Stimulated activated CD8-positive, alpha-beta memory T cell treated with anti-CD3 and anti-CD28 coated beads, Interleukin-15, amount 100 ng/mL, for 48 hours (primary cell): ENCODE results near the gene FAAH2.
"Not testable (repeated sequence)": the region's sequence is repeated elsewhere in the genome, so short reads cannot be mapped to it uniquely, and the experiment has no call there.

Source experiments
- DNase-seq, 2 donors: peaks; one replicate each; pipeline ENCODE4 v3.0.0-alpha.2; 2020; ENCODE audit warnings: low read depth in 2 of 2

Gene FAAH2, protein sequence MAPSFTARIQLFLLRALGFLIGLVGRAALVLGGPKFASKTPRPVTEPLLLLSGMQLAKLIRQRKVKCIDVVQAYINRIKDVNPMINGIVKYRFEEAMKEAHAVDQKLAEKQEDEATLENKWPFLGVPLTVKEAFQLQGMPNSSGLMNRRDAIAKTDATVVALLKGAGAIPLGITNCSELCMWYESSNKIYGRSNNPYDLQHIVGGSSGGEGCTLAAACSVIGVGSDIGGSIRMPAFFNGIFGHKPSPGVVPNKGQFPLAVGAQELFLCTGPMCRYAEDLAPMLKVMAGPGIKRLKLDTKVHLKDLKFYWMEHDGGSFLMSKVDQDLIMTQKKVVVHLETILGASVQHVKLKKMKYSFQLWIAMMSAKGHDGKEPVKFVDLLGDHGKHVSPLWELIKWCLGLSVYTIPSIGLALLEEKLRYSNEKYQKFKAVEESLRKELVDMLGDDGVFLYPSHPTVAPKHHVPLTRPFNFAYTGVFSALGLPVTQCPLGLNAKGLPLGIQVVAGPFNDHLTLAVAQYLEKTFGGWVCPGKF

DNA sequence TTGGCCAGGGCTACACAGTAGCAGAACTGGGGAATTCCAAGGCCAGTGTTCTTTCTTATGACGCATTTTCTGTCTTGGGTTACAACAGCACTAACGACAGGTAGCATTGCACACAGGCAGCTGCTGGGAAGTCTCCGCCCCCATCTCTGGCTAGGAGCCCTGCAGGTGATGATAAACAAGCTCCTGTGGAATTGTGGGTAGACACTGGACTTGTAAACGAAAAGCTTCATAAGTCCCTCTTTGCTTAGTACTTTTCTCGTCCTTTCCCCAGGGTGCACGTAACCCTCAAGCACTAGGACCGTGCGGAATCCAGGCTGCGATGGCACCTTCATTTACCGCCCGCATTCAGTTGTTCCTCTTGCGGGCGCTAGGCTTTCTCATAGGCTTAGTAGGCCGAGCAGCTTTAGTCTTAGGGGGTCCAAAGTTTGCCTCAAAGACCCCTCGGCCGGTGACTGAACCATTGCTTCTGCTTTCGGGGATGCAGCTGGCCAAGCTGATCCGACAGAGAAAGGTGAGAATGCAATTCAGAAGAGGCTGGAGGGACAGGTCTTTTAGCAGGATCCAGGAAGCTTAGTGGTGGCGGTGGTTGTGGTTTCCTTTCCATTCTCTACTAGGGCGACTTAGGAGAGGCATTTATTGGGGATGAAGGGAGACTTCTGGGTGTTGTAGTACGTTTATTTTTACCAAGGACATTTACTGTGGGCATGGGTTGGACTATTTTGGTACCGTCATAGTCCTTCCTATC is at the start of gene FAAH2:
TSS of gene FAAH2 (plus strand) at position 200 of the 745 bp plus-strand sequence. CDS start at position 320, 120 bp downstream.
- peak; percentile 8 to 16 for DNase-seq

DNA sequence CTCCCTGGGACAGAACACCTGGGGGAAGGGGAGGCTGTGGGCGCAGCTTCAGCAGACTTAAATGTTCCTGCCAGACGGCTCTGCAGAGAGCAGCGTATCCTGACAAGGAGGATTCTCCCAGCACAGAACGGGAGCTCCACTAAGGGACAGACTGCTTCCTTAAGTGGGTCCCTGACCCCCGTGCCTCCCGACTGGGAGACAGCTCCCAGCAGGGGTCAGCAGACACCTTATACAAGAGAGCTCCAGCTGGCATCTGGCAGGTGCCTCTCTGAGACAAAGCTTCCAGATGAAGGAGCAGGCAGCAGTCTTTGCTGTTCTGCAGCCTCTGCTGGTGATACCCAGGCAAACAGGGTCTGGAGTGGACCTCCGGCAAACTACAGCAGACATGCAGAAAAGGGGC is 44.5 kb upstream of the FAAH2 start:
- DNase-seq = no peak

DNA sequence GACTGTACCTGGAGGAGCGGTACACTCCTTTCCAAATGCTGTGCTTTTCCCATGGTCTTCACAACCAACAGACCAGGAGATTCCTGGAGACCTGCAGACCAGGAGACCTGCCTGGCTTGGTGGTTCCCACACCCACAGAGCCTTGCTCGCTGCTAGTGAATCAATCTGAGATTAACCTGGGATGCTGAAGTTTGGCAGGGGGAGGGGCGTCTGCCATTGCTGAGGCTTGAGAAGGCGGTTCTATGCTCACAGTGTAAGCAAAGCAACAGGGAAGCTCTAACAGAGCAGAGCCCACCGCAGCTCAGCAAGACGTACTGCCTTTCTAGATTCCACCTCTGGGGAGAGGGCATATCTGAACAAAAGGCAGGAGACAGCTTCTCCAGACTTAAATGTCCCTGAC is 34.5 kb upstream of the FAAH2 start:
- no peak for DNase-seq

DNA sequence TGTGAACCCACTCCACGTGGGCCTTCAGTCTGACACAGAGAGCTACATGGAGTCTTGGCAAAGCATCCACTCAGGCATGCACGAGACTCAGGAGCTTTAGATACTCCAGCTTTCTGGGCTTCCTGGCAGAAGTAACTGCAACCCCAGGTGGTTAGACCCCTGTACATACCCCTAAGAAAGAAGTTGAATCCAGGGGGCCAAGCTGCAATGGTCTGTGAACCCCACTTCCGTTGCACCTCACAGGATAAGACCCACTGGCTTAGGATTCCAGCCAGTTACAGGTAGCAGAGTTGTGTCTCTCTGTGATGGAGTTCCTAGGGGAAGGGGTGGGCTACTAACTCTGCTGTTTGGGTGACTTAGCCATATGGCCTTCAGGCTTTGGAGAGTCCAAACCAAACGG is 21.4 kb upstream of the FAAH2 start:
- DNase-seq = no peak

DNA sequence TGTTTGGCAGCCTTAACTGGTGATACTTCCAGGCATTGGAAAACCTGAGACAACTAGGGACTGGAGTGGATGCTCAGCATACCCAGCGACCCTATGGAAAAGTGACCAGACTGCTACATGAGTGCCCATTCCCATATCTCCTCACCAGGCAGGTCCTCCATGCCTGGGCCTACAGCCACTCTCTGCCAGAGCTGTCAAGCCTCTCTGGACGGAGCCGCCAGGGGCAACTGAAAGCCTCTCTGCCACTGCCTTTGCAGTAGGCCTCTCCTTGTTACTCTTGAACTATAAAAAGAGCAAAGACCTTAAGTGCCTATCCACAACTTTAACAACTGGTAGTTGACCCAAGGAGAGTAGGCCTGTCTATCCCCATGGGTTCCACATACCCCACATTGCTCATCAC is 20.2 kb upstream of the FAAH2 start:
- DNase-seq = no peak

DNA sequence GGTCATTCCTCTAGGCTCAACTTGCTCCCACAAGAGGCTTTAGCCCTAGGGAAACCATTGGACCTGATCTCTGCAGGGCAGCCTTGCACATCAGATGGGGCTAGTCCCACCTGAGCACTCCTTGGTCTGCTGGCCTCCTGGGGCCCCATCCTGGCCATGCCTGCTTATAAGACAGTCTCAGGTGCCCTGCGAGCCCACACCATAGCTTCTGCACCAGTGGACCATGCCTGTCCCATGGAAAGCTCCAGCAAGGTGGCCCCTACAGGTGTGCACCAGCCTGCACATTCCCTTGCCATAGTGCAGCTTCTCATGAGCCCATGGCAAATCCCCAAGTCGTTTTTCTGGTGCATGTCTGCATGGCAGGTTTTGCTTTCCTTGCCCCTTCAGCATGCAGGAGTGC is 19.6 kb upstream of the FAAH2 start:
- no peak for DNase-seq

DNA sequence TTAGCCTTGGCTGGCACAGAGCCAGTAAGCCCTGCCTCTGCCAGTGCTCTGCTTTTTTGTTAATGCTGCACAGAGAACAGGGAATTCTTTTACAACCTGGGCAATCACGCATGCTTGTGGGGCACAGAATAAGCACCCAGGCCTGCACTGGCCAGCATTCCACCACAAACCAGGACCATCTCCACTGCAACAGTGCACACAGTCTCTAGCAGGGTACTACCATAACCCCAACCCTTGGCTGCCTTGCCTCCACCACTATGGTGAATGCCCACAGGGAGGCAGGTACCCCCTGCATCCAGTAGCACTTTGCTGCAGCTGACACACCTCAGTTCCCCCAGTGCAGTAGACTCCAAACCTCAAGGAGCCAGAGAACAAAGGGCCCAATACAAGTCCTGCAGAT is 19.2 kb upstream of the FAAH2 start:
- no peak for DNase-seq

DNA sequence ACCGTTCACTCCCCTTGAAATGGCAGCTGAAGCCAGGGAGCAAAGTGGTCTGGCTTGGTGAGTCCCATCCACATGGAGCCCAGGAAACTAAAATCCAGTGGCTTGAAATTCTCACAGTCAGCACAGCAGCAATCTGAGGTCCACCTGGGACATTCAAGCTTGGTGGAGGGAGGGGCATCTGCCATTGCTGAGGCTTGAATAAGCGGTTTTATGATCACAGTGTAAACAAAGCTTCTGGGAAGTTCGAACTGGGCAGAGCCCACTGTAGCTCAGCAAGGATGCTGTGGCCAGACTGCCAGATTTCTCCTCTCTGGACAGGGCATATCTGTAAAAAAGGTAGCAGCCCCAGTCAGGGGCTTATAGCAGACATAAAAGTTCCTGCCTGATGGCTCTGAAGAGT is 15.5 kb upstream of the FAAH2 start:
- DNase-seq = no peak

DNA sequence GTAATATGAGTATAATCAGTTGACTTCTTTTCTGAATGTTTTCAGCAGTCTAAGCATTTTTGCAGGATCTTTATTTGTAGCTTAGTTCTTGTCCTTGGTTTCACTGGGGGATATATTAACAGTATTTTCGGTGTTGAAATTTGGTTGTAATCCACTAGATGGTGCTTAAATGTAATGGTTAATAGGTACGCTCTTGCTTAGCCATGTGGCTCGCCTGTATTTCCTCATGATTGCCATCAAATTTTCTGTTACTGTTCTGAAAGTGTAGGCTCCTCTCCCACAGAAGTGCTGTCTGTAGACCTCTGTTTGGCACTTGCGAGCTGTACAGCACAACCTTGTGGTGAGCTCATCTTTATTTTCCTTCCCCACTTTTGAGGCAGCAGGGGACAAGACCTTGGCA is 3.9 kb upstream of the FAAH2 start:
- no peak for DNase-seq

DNA sequence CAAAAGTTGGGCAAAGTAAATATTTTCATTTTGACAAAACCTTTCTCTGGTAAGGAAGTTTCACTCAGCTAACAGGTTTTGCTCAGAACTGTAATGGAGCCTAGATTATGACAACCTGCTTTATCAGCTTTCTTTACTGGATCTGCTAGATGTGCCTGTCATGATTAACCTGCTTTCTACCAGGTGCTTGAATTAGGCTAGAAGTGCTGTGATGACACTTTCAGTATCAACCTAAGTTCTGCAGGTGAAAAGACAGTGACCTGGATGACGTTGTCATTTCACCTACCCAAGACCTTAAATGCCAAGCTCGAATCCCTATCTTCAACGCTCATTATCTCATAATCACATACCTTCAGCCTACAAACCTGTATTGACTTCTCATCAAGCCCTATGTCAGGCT is 1.5 kb upstream of the FAAH2 start:
- DNase-seq = no peak

DNA sequence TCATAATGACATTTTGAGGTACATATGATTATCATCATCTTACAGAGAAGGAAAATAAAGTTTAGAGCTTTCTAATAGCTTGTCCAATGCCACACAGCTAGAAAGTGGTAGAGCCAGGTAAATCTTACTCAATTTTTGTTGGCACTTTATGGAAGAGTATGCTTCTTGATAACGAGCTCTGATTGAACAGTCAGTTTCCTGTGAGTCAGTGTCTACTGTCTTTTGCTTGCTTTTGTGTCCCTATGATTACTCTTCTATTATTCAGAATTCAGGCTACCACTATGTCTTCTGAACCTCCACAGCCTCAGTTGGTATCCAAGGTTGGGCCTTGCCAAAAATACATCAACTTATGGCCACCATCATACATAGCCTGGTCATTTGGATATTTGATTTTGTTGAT is 2.6 kb downstream of the FAAH2 start:
- no peak for DNase-seq

DNA sequence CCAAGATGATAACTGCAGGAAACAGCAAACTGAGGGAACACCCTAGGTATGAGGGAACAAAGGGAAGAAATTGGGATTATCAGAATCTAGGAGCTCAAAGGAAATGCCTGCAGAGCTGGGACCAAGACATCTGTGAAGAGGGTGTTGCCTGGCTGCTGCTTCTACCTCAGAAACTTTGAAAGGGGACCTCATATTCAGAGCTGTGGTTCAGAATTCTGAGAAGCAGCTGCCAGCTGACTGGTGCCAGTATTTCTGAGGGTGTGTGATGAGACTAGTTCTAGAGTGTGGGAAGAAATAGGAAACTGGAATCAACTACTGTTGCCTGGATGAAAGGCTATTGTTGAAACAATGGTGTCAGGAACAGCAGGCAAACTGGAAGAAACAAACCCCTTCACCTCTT is 8.5 kb downstream of the FAAH2 start:
- DNase-seq = no peak

DNA sequence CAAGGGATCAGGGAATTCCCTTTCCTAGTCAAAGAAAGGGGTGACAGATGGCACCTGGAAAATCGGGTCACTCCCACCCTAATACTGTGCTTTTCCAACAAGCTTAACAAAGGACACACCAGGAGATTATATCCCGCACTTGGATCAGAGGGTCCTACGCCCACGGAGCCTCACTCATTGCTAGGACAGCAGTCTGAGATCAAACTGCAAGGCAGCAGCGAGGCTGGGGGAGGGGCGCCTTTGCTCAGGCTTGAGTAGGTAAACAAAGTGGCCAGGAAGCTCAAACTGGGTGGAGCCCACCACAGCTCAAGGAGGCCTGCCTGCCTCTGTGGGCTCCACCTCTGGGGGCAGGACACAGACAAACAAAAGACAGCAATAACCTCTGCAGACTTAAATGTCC is 9.2 kb downstream of the FAAH2 start:
- not testable (repeated sequence) for DNase-seq

DNA sequence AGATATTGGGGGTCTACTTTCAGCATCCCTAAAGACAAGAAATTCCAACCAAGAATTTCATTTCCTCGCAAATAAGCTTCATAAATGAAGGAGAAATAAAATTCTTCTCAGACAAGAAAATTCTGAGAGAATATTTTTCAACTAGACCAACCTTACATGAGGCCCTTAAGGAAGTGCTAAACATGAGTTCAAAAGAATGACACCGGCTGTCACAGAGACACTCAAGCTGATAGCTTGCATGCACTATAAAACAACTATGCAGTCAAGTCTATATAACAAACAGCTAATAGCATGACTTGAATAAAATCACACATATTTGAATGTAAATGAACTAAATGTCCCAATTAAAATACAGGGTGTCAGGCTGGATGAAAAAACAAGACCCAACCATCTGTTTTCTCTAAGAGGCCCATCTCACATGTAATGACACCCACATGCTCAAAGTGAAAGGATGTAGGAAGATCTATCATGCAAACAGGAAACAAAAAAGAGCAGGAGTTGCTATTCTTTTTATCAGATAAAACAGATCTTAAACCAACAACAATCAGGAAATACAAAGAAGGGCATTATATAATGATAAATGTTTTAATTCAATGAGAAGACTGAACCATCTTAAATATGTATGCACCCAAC is 27.2 kb downstream of the FAAH2 start:
- DNase-seq = no peak

DNA sequence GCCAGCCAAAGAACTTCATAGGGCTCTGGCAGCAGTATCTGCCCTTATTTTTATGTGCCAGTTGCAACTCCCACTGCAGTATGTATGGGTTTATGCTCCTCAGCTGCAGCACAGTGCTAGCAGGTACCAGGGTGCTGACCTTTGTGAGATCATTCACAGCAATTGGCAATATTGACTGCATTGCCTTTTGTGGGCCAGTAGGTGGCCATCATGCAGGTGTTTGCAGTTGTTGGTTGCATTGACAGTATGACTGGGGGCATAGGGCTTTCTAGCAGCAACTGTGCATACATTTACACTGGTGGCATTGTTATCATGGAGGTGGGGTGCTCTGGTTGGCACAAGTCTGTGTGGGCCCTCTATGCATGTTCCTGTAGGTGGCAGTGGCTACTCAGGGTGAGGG is 42.5 kb downstream of the FAAH2 start:
- DNase-seq = no peak

DNA sequence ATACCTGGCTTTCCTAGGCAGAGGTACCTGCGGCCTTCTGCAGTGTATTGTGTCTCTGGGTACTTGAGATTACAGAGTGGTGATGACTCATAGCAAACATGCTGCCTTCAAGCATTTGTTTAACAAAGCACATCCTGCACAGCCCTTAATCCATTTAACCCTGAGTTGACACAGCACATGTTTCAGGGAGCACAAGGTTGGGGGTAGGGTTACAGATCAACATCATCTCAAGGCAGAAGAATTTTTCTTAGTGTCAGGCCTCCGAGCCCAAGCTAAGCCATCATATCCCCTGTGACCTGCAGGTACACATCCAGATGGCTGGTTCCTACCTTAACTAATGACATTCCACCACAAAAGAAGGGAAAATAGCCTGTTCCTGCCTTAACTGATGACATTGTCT is 49.3 kb downstream of the FAAH2 start:
- not testable (repeated sequence) for DNase-seq

DNA sequence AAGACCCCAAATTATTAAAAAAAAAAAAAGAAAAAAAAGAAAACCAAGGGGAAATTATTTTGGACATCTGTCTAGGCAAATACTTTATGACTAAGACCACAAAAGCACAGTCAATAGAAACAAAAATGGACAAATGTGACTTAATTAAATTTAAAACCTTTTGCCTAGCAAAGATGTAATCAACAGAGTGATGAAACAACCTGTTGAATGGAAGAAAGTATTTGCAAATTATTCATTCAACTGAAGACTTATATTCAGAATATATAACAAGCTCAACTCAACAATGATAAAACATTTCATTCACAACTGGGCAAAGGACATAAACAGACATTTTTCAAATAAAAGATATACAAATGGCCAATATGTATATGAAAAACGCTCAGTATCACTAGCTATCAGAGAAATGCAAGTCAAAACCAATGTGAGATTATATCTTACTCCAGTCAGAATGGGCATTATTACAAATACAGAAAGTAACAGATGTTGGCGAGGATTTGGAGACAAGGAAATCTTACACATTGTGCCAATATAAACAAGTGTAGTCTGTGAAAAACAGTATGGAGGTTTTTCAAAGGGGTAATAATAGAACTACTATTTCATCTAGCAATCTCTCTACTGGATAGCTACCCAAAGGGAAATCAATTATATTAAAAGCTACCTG is 67.1 kb downstream of the FAAH2 start:
- DNase-seq = no peak

DNA sequence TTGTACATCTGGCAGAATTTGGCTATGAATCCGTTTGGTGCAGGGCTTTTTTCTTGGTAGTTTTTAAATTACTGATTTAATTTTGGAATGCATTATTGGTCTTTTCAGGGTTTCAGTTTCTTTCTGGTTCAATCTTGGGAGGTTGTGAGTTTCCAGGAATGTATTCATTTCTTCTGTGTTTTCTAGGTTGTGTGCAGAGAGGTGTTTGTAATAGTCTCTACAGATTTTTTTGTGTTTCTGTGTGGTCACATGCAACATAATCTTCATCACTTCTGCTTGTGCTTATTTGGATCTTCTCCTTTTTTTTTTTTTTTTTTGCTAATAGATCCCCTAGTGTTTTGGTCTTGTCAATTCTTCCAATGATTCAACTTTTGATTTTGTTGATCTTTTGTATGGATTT is 77.6 kb downstream of the FAAH2 start:
- DNase-seq = no peak

DNA sequence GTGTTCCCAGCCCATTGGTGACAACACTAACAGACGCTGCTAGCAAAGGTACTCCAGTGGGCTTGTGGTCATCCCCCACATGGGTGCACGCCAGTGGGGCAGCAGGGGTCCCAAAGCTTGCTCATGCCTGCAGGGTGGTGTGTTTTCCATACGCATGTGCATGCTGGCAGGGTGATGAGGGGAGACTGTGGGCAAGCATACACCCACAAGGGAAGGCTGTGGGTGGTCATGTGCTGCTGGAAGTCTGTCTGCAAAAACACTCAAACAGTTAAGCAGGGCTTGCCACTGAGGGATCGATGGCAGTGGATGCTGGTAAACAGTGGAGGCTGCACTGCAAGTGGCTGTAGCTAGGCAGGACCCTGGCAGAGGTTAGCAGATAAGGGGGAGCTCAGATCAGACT is 79.9 kb downstream of the FAAH2 start:
- DNase-seq = no peak

DNA sequence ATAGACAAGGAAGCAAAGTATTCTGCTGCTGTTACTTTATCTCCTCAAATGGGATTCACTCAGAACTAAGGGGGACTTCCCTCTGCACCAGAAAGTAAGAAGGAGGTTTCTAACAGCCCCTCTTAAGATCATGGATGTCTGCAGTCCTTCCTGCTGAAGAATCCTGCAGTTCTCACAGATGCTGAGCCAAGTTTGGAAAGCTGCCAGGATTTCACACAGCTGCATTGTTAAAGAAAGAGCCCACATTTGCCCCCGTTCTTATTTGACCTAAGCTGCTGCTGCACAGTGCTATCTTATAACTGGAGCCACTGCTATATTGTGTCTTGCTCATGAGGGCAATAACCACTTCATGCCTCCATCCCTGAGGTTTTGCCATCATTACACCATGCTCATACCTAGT is 81.1 kb downstream of the FAAH2 start:
- DNase-seq = no peak

DNA sequence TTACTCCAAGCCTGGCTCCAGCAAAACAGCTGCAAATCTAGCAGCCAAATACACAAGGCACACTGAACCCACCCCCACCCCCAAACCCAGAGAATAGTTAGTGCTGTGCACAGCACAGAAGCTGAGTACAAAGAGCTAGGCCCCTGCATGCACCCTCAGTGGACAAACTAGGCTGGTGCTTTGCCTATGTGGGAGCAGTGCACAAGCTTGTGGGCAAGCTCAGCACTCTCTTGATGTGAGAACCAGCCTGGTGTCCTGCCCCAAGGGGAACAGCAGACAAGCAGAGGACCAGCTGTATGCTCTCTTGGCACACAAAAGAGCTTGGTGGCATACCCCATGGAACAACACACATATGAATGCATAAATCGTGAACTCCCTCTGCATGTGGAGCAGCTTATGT is 81.7 kb downstream of the FAAH2 start:
- no peak for DNase-seq

DNA sequence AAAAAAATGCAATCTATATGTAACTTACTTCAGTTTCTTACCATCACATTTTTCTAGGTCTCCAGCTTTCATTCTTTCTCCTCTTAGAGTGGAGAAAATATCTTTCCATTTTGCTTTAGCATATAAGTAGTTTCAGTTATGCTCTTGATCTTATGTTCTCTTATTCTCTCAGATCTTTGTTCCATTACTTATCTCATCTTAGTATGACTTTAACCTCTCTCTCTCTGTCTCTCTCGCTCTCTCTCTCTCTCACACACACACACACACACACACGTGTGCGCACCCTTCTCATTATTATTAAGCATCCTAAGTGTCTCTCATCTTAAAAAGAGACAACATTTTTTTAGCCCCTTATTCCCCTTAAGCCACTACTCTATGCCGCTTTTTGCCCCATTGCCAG is 92.8 kb downstream of the FAAH2 start:
- DNase-seq = no peak
